ENCODE data around the gene KIF5A.

Gene KIF5A

GRCh38 chr12:57533108-57533507 lies 16.7 kb upstream of the KIF5A start:
- Histone ChIP-seq H3K27ac (ENCODE audit: low read length) (no peak overlapping the region), H3K9ac (ENCODE audit: low read length) (no peak overlapping the region), H3K9me3 (ENCODE audit: insufficient read depth, low read length) (no peaks in the 10 kb centered on the region), H3K4me2 (ENCODE audit: low read length) (no peak overlapping the region), H3K79me2 (ENCODE audit: low read length) (no peaks in the 10 kb centered on the region), H3K27me3 (ENCODE audit: low read depth, low read length) (no peaks in the 10 kb centered on the region), H2AFZ (ENCODE audit: low read depth, low read length) (no peak overlapping the region), H3K4me1 (ENCODE audit: low read length) (no peaks in the 10 kb centered on the region), H3K4me3 (ENCODE audit: low read length) (no peak overlapping the region), H3K36me3 (replicated peaks; ENCODE audit: low read depth, low read length) (peaks cover 31% of the 10 kb centered on the region), H4K20me1 (ENCODE audit: insufficient read depth, low read length) (no peaks in the 10 kb centered on the region)
- TF ChIP-seq EZH2phosphoT487 (IDR thresholded peaks at IDR 0.05; ENCODE audit: low read depth) (no peak), CTCF (IDR thresholded peaks at IDR 0.05; ENCODE audit: low read depth, low read length) (no peak)

- TF ChIP-seq CTCF (IDR thresholded peaks at IDR 0.05; ENCODE audit: low read depth, low read length) (no peak), EZH2phosphoT487 (IDR thresholded peaks at IDR 0.05; ENCODE audit: low read depth) (no peak)
- H3K4me3 ChIP-seq (ENCODE audit: low read length), result no peak overlapping the region
- no peak overlapping the region for H3K4me2 ChIP-seq (ENCODE audit: low read length)
- no peak overlapping the region for H2AFZ ChIP-seq (ENCODE audit: low read depth, low read length)
- H3K27me3 ChIP-seq (ENCODE audit: low read depth, low read length), result no peaks in the 10 kb centered on the region
- H4K20me1 ChIP-seq (ENCODE audit: insufficient read depth, low read length), result no peaks in the 10 kb centered on the region
- no peak overlapping the region for H3K9ac ChIP-seq (ENCODE audit: low read length)
- H3K9me3 ChIP-seq (ENCODE audit: insufficient read depth, low read length), result no peaks in the 10 kb centered on the region
- H3K36me3 ChIP-seq (replicated peaks; ENCODE audit: low read depth, low read length), result peaks cover 34% of the 10 kb centered on the region
- H3K27ac ChIP-seq (ENCODE audit: low read length), result no peak overlapping the region
- H3K4me1 ChIP-seq (ENCODE audit: low read length), result no peaks in the 10 kb centered on the region
- no peaks in the 10 kb centered on the region for H3K79me2 ChIP-seq (ENCODE audit: low read length)
Measured at GRCh38 chr12:57534250-57534649, 15.6 kb upstream of the KIF5A start.

GRCh38 chr12:57534991-57535543 lies 14.8 kb upstream of the KIF5A start:
- Histone ChIP-seq H3K4me1 (ENCODE audit: low read length) (no peaks in the 10 kb centered on the region), H2AFZ (ENCODE audit: low read depth, low read length) (no peak overlapping the region), H3K27ac (ENCODE audit: low read length) (no peak overlapping the region), H3K4me2 (ENCODE audit: low read length) (no peak overlapping the region), H3K27me3 (ENCODE audit: low read depth, low read length) (no peaks in the 10 kb centered on the region), H3K79me2 (ENCODE audit: low read length) (no peaks in the 10 kb centered on the region), H3K36me3 (replicated peaks; ENCODE audit: low read depth, low read length) (peaks cover 31% of the 10 kb centered on the region), H3K4me3 (ENCODE audit: low read length) (no peak overlapping the region), H4K20me1 (ENCODE audit: insufficient read depth, low read length) (no peaks in the 10 kb centered on the region), H3K9me3 (ENCODE audit: insufficient read depth, low read length) (no peaks in the 10 kb centered on the region), H3K9ac (ENCODE audit: low read length) (no peak overlapping the region)
- TF ChIP-seq CTCF (IDR thresholded peaks at IDR 0.05; ENCODE audit: low read depth, low read length) (no peak), EZH2phosphoT487 (IDR thresholded peaks at IDR 0.05; ENCODE audit: low read depth) (no peak)

GRCh38 chr12:57535764-57536596 lies 13.9 kb upstream of the KIF5A start:
- H3K9ac ChIP-seq (ENCODE audit: low read length), result no peak overlapping the region
- no peak overlapping the region for H3K4me3 ChIP-seq (ENCODE audit: low read length)
- peaks cover 23% of the 10 kb centered on the region for H3K36me3 ChIP-seq (replicated peaks; ENCODE audit: low read depth, low read length)
- no peaks in the 10 kb centered on the region for H3K27me3 ChIP-seq (ENCODE audit: low read depth, low read length)
- H4K20me1 ChIP-seq (ENCODE audit: insufficient read depth, low read length), result no peaks in the 10 kb centered on the region
- no peaks in the 10 kb centered on the region for H3K79me2 ChIP-seq (ENCODE audit: low read length)
- H3K4me1 ChIP-seq (ENCODE audit: low read length), result no peaks in the 10 kb centered on the region
- no peak overlapping the region for H2AFZ ChIP-seq (ENCODE audit: low read depth, low read length)
- no peak overlapping the region for H3K4me2 ChIP-seq (ENCODE audit: low read length)
- H3K9me3 ChIP-seq (ENCODE audit: insufficient read depth, low read length), result no peaks in the 10 kb centered on the region
- no peak for TF ChIP-seq CTCF (IDR thresholded peaks at IDR 0.05; ENCODE audit: low read depth, low read length)
- no peak for TF ChIP-seq EZH2phosphoT487 (IDR thresholded peaks at IDR 0.05; ENCODE audit: low read depth)
- no peak overlapping the region for H3K27ac ChIP-seq (ENCODE audit: low read length)

Data from OCI-LY3 (cell line).